Measurements from ENCODE around the gene SSTR5. TPM values are rescaled to one million over a fixed set of nuclear protein-coding genes. Genes with fewer than 3 reads are reported as not detected.

The SSTR5 gene
- total RNA-seq, 1 donor from 2014 or later: not detected

- Histone ChIP-seq H3K36me3 (no peaks in the 10 kb centered on the region), H3K9me3 (no peaks in the 10 kb centered on the region), H3K4me3 (no peak overlapping the region), H3K27ac (no peak overlapping the region), H3K4me1 (peaks cover 6% of the 10 kb centered on the region), H3K27me3 (ENCODE audit: low read depth) (peaks cover 62% of the 10 kb centered on the region)
- ATAC-seq: no peak
- TF ChIP-seq CTCF (IDR thresholded peaks at IDR 0.05): no peak
- no peak for DNase-seq
- intact Hi-C loops (cut with DNase I): no loop called here
Measured at GRCh38 chr16:1102333-1102700, 29.8 kb downstream of the SSTR5 start.

- intact Hi-C loops (cut with DNase I): no loop called here
- H3K27me3 ChIP-seq (ENCODE audit: low read depth): peaks cover 63% of the 10 kb centered on the region
- H3K4me1 ChIP-seq: peaks cover 6% of the 10 kb centered on the region
- peak overlapping the region; percentile 23 for H3K4me3 ChIP-seq
- no peaks in the 10 kb centered on the region for H3K9me3 ChIP-seq
- TF ChIP-seq CTCF (IDR thresholded peaks at IDR 0.05): peak; percentile 64
- DNase-seq (peak; percentile 69), ATAC-seq (peak; percentile 66 to 70)
- H3K27ac ChIP-seq: no peak overlapping the region
- no peaks in the 10 kb centered on the region for H3K36me3 ChIP-seq
Measured at GRCh38 chr16:1102921-1103635, 30.5 kb downstream of the SSTR5 start.

GRCh38 chr16:1103636-1103980, 31.1 kb downstream of the SSTR5 start:
- Histone ChIP-seq H3K4me1 (peaks cover 6% of the 10 kb centered on the region), H3K27me3 (ENCODE audit: low read depth) (peaks cover 63% of the 10 kb centered on the region), H3K36me3 (no peaks in the 10 kb centered on the region), H3K27ac (no peak overlapping the region), H3K4me3 (no peak overlapping the region), H3K9me3 (no peaks in the 10 kb centered on the region)
- DNase-seq: no peak
- intact Hi-C loops (cut with DNase I): no loop called here
- TF ChIP-seq CTCF (IDR thresholded peaks at IDR 0.05): no peak
- no peak for ATAC-seq

- Histone ChIP-seq H3K4me3 (no peak overlapping the region), H3K4me1 (peaks cover 6% of the 10 kb centered on the region), H3K27me3 (ENCODE audit: low read depth) (peaks cover 57% of the 10 kb centered on the region), H3K27ac (no peak overlapping the region), H3K36me3 (no peaks in the 10 kb centered on the region), H3K9me3 (no peaks in the 10 kb centered on the region)
- peak; percentile 68 for DNase-seq
- ATAC-seq: peak; percentile 64 to 67
- intact Hi-C loops (cut with DNase I): no loop called here
- peak; percentile 64 for TF ChIP-seq CTCF (IDR thresholded peaks at IDR 0.05)
Measured at GRCh38 chr16:1105888-1106620, 33.5 kb downstream of the SSTR5 start.

GRCh38 chr16:1106659-1107058, 34.1 kb downstream of the SSTR5 start:
- ATAC-seq (no peak), DNase-seq (no peak)
- intact Hi-C loops (cut with DNase I): no loop called here
- Histone ChIP-seq H3K4me1 (peaks cover 6% of the 10 kb centered on the region), H3K27ac (no peak overlapping the region), H3K27me3 (ENCODE audit: low read depth) (peaks cover 57% of the 10 kb centered on the region), H3K9me3 (no peaks in the 10 kb centered on the region), H3K36me3 (no peaks in the 10 kb centered on the region), H3K4me3 (no peak overlapping the region)
- TF ChIP-seq CTCF (IDR thresholded peaks at IDR 0.05): no peak
